Keratinocyte (primary cell): ENCODE measurements around the gene AGPS.

ENCODE experiments used
- EZH2 ChIP-seq: IDR thresholded peaks from one replicate; pipeline ENCODE4 v1.6.1; 2012; ENCODE audit warnings: inconsistent platforms, mild to moderate bottlenecking, low read length, moderate library complexity
- TF ChIP-seq, protein P1 (sequence below), 3 experiments: IDR thresholded peaks in 1 of 3; conservative IDR thresholded peaks in 1 of 3; optimal IDR thresholded peaks in 1 of 3; 2 replicates in 2 of 3; 3 replicates in 1 of 3; pipeline versions ENCODE3 to v1.5.1; 2011; ENCODE audit warnings: low read length in 3 of 3, mild to moderate bottlenecking in 3 of 3, moderate library complexity in 2 of 3, control low read depth in 1 of 3, inconsistent platforms in 1 of 3; ENCODE audit not compliant: insufficient read depth in 2 of 3; ENCODE audit errors: extremely low read depth in 1 of 3

DNA sequence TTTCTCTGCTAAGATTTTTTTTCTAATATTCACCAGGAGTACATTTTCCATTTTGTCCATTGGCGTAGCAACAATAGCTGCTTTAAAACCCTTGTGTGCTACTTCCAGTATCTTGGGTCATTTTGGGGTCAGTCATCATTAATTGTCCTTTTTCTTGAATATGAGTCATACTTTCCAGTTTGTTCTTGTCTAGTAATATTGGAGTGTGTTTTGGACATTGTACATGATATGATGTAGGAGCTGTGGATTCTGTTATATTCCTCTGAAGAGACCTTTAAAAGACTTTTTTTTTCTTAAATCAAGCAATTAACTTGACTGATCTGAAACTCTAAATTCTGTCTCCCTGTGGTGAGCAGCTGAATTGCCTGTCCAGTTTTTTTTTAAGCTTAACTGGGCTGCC lies 40.8 kb downstream of the AGPS start:
- TF ChIP-seq, protein P1, sequence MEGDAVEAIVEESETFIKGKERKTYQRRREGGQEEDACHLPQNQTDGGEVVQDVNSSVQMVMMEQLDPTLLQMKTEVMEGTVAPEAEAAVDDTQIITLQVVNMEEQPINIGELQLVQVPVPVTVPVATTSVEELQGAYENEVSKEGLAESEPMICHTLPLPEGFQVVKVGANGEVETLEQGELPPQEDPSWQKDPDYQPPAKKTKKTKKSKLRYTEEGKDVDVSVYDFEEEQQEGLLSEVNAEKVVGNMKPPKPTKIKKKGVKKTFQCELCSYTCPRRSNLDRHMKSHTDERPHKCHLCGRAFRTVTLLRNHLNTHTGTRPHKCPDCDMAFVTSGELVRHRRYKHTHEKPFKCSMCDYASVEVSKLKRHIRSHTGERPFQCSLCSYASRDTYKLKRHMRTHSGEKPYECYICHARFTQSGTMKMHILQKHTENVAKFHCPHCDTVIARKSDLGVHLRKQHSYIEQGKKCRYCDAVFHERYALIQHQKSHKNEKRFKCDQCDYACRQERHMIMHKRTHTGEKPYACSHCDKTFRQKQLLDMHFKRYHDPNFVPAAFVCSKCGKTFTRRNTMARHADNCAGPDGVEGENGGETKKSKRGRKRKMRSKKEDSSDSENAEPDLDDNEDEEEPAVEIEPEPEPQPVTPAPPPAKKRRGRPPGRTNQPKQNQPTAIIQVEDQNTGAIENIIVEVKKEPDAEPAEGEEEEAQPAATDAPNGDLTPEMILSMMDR (optimal IDR thresholded peaks at IDR 0.05 in 1 of 3, IDR thresholded peaks at IDR 0.05 in 1 of 3, conservative IDR thresholded peaks at IDR 0.05 in 1 of 3; ENCODE audit: extremely low read depth in 1 of 3, insufficient read depth in 2 of 3, low read length in 3 of 3): no peak
- no peak for TF ChIP-seq EZH2
